Esophagus squamous epithelium (tissue), 5 donors: ENCODE measurements around the gene ATP5IF1. TPM values are rescaled to one million over a fixed set of nuclear protein-coding genes. Genes with fewer than 3 reads are reported as not detected.

Experiments used
- DNase-seq: peaks from one replicate; lab custom pipeline; 2025; lab: John Stamatoyannopoulos, UW
- H3K27ac ChIP-seq, 4 donors: fragments of 200-600 bp; sonication (generic); one replicate each; pipeline ENCODE4 v1.5.1; 2016 to 2019; ENCODE audit warnings: mild to moderate bottlenecking in 1 of 4
- H3K27me3 ChIP-seq, 4 donors: fragments of 200-600 bp; sonication (generic); 1 replicate in 3 of 4; 2 replicates in 1 of 4; pipeline versions ENCODE4 v1.5.1 to v1.6.0; 2017 to 2021; ENCODE audit warnings: antibody characterized with exemption in 1 of 4
- H3K36me3 ChIP-seq, 3 donors: fragments of 200-600 bp; sonication (generic); one replicate each; pipeline ENCODE4 v1.5.1; 2016 to 2019
- H3K4me1 ChIP-seq, 3 donors: fragments of 200-600 bp; sonication (generic); one replicate each; pipeline ENCODE4 v1.5.1; 2017 to 2019
- H3K4me3 ChIP-seq, 4 donors: fragments of 200-600 bp; sonication (generic); 1 replicate in 3 of 4; 2 replicates in 1 of 4; pipeline ENCODE4 v1.5.1; 2016 to 2019; ENCODE audit warnings: mild to moderate bottlenecking in 2 of 4, moderate library complexity in 1 of 4
- H3K9me3 ChIP-seq, 3 donors: fragments of 200-600 bp; sonication (generic); one replicate each; pipeline ENCODE4 v1.5.1; 2016 to 2019
- POLR2A ChIP-seq, 4 donors: fragments of 450-650 bp; IDR thresholded peaks; one replicate each; pipeline ENCODE4 v1.6.1; 2017; ENCODE audit warnings: antibody characterized with exemption in 4 of 4, mild to moderate bottlenecking in 4 of 4, moderate library complexity in 3 of 4
- WGBS, 2 donors: methylation state at CpG; one replicate each; pipeline ENCODE4 v1.1.5; 2018; 5-methylcytosine and 5-hydroxymethylcytosine counted together
- intact Hi-C: fragments of 100-400 bp; cut with DNase I; formaldehyde crosslinking; loops from one replicate; pipeline ENCODE4 v1.15.0; 2022
- total RNA-seq, 4 donors: library from RNA; depleted of rRNA; stranded (reverse); fragments of >200 nt; gene quantifications; one replicate each; pipeline ENCODE4 v1.1.0, GENCODE V29; 2016
- TF ChIP-seq, protein P1 (sequence below), 6 experiments: fragments of 450-650 bp in 4 of 6; fragments of 200-600 bp in 2 of 6; sonication (generic) in 2 of 6; IDR thresholded peaks; one replicate each; pipeline ENCODE4 v1.5.1; 2016 to 2019; ENCODE audit warnings: antibody characterized with exemption in 6 of 6, mild to moderate bottlenecking in 4 of 6, moderate library complexity in 4 of 6
- donor health status: DM: yes; HTN: yes; CAD: no.

The ATP5IF1 gene
- total RNA-seq, 4 donors from 2014 or later: 142 to 284 (median 180) TPM

GRCh38 chr1:28280501-28280900 lies 44.6 kb downstream of the ATP5IF1 start:
- 80 to 90% methylated on average over 2 to 5 of the region's 8 CpGs for WGBS, 2 donors
- TF ChIP-seq, protein P1, sequence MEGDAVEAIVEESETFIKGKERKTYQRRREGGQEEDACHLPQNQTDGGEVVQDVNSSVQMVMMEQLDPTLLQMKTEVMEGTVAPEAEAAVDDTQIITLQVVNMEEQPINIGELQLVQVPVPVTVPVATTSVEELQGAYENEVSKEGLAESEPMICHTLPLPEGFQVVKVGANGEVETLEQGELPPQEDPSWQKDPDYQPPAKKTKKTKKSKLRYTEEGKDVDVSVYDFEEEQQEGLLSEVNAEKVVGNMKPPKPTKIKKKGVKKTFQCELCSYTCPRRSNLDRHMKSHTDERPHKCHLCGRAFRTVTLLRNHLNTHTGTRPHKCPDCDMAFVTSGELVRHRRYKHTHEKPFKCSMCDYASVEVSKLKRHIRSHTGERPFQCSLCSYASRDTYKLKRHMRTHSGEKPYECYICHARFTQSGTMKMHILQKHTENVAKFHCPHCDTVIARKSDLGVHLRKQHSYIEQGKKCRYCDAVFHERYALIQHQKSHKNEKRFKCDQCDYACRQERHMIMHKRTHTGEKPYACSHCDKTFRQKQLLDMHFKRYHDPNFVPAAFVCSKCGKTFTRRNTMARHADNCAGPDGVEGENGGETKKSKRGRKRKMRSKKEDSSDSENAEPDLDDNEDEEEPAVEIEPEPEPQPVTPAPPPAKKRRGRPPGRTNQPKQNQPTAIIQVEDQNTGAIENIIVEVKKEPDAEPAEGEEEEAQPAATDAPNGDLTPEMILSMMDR (IDR thresholded peaks at IDR 0.05): no peak
- Histone ChIP-seq H3K36me3 (peaks cover 16 to 75% (median 41%) of the 10 kb centered on the region in 3 donors), H3K27ac (peak overlapping the region in 1 of 4 donors; percentile 6), H3K4me1 (no peaks in the 10 kb centered on the region), H3K4me3 (no peak overlapping the region), H3K27me3 (no peaks in the 10 kb centered on the region), H3K9me3 (no peaks in the 10 kb centered on the region)
- DNase-seq: no peak
- intact Hi-C loops: no loop called here

GRCh38 chr1:28280977-28281381 lies 45.1 kb downstream of the ATP5IF1 start:
- H3K4me3 ChIP-seq: no peak overlapping the region
- H3K36me3 ChIP-seq: peaks cover 16 to 71% (median 36%) of the 10 kb centered on the region in 3 donors
- 71% methylated on average over 4 of the region's 5 CpGs; no CpG with 5 or more reads in 1 of the 2 donors for WGBS, 2 donors
- intact Hi-C loops: no loop called here
- H3K9me3 ChIP-seq: no peaks in the 10 kb centered on the region
- peak overlapping the region in 1 of 4 donors; percentile 6 for H3K27ac ChIP-seq
- no peaks in the 10 kb centered on the region for H3K4me1 ChIP-seq
- no peaks in the 10 kb centered on the region for H3K27me3 ChIP-seq
- DNase-seq: no peak
- TF ChIP-seq POLR2A (IDR thresholded peaks at IDR 0.05): no peak
- TF ChIP-seq, protein P1 (IDR thresholded peaks at IDR 0.05): no peak

DNA sequence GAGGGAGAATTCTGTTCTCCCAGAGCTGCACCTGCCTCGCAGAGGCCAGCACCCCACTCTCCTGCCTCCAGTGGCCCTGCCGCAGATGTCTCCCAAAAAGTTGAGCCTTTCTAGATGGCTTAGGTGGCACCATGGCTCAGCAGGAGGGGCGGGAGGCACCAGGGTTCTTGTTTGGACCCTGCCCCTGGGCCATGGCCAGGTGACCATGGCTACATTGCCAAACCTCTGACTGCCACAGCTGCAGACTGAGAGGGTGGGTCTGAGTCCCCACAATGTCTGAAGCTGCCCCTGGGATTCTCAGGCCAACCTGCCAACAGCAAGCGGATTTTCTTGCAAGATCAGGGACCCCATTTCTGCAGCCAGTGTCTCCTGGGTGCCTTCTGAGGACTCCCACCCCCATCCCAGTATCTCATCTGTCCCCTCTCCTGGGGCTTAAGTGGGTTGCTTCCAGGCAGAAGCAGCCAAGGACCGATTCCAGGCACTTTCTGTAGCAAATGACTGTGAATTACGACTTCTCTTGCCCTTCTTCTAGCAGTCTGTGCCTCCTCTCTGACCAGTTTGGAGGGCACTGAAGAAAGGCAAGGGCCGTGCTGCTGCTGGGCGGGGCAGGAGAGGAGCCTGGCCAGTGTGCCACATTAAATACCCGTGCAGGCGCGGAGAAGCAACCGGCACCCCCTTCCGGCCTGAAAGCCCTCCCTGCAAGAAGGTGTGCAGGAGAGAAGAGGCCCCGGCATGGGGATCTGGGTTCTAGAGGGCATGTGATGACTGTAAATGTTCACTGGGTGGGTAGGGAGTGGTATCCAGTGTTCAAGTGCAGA lies 45.9 kb downstream of the ATP5IF1 start:
- no peak for TF ChIP-seq POLR2A (IDR thresholded peaks at IDR 0.05)
- TF ChIP-seq, protein P1 (IDR thresholded peaks at IDR 0.05): no peak
- H3K4me1 ChIP-seq: no peaks in the 10 kb centered on the region
- H3K27me3 ChIP-seq: no peaks in the 10 kb centered on the region
- peaks cover 16 to 62% (median 32%) of the 10 kb centered on the region in 3 donors for H3K36me3 ChIP-seq
- H3K27ac ChIP-seq: no peak overlapping the region
- no peaks in the 10 kb centered on the region for H3K9me3 ChIP-seq
- WGBS, 2 donors: 85 to 91% methylated on average over 9 of the region's 14 CpGs
- H3K4me3 ChIP-seq: no peak overlapping the region
- intact Hi-C loops: no loop called here
- DNase-seq: no peak

DNA sequence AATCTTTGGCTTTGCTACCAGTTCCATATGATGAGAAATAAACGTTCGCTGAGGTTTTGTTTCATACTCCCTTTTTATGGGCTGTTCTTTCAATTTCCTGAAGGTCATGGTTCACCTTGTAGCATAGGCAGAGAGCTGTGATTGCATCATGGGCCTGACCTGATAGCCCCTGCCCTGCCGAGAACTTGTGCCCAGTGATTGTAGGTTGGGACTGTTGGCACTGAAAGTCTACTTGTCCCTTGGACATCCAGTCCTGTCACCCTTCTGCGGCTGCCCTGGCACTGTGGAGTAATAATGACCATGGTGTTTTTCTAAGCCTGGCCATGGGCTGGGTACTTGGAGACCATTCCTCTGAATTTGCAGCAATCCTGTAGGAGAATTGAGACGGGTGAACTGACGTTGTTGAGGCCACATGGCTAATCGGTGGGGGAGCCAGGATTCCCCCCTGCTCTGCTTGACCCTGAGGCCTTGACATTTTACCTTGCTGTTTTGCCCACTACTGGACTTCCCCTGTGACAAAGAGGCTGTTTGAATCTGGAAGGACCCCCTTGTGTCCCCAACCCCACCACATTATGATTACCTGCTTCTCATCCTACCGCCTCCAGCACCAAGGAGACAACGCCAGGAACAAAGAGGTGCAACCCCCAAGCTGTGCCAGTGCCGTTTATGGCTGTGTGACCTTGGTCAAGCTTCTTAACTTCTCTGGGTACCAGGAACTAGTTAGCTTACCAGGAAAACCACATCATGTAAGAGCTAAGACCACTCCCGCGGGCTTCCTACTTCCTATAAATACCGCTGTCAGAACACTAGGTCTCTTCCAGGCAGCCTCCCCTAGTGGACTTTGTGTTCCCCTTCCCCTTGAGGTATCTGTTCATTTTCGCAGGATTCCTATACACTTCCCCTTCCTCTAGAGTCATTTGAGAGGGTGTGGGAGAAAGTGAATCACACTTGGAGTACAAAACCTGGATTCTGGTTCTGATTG lies 46.8 kb downstream of the ATP5IF1 start:
- Histone ChIP-seq H3K36me3 (peaks cover 14 to 53% (median 26%) of the 10 kb centered on the region in 3 donors), H3K9me3 (no peaks in the 10 kb centered on the region), H3K27me3 (no peaks in the 10 kb centered on the region), H3K27ac (no peak overlapping the region), H3K4me3 (no peak overlapping the region), H3K4me1 (peaks cover 0 to 5% (median 0%) of the 10 kb centered on the region in 3 donors)
- WGBS, 2 donors: 76 to 84% methylated on average over 12 to 14 of the region's 14 CpGs
- DNase-seq: no peak
- TF ChIP-seq, protein P1 (IDR thresholded peaks at IDR 0.05): no peak
- no peak for TF ChIP-seq POLR2A (IDR thresholded peaks at IDR 0.05)
- intact Hi-C loops: no loop called here
